Stimulated activated CD4-positive, alpha-beta T cell treated with anti-CD3 and anti-CD28 coated beads, Interleukin-15, amount 100 ng/mL, for 24 hours (primary cell): ENCODE data around the gene WLS.
"Not testable (repeated sequence)": the region's sequence is repeated elsewhere in the genome, so short reads cannot be mapped to it uniquely, and the experiment has no call there.

ENCODE experiments used
- DNase-seq: peaks from one replicate; pipeline ENCODE4 v3.0.0-alpha.2; 2020

WLS gene

GRCh38 chr1:68232289-68233148 lies at the start of gene WLS:
TSS of gene WLS (minus strand) at chr1:68232523. CDS start at chr1:68232299, 224 bp downstream.
- DNase-seq, result peak; percentile 9

- no peak for DNase-seq
Observed at GRCh38 chr1:68280286-68280685, 48.0 kb upstream of the WLS start.

GRCh38 chr1:68279846-68280245 lies 47.5 kb upstream of the WLS start:
- no peak for DNase-seq

- no peak for DNase-seq
Observed at GRCh38 chr1:68278221-68278620, 45.9 kb upstream of the WLS start.

GRCh38 chr1:68276448-68276847 lies 44.1 kb upstream of the WLS start:
- no peak for DNase-seq

- no peak for DNase-seq
Observed at GRCh38 chr1:68273530-68273929, 41.2 kb upstream of the WLS start.

GRCh38 chr1:68271596-68271995 lies 39.3 kb upstream of the WLS start:
- no peak for DNase-seq

GRCh38 chr1:68270951-68271350 lies 38.6 kb upstream of the WLS start:
- no peak for DNase-seq

GRCh38 chr1:68269637-68270430 lies 37.5 kb upstream of the WLS start:
- DNase-seq, result no peak

- DNase-seq, result no peak
Observed at GRCh38 chr1:68268896-68269483, 36.7 kb upstream of the WLS start.

GRCh38 chr1:68256824-68257223 lies 24.5 kb upstream of the WLS start:
- DNase-seq, result not testable (repeated sequence)

- DNase-seq, result no peak
Observed at GRCh38 chr1:68255301-68255700, 23.0 kb upstream of the WLS start.

- DNase-seq, result no peak
Observed at GRCh38 chr1:68254667-68255226, 22.4 kb upstream of the WLS start.

GRCh38 chr1:68237040-68237439 lies 4.7 kb upstream of the WLS start:
- DNase-seq, result no peak

- no peak for DNase-seq
Observed at GRCh38 chr1:68234094-68234493, 1.8 kb upstream of the WLS start.

- no peak for DNase-seq
Observed at GRCh38 chr1:68233202-68233601, 879 bp upstream of the WLS start.

GRCh38 chr1:68231627-68232288 lies 565 bp downstream of the WLS start:
- no peak for DNase-seq

- no peak for DNase-seq
Observed at GRCh38 chr1:68230901-68231626, 1.3 kb downstream of the WLS start.

- DNase-seq, result no peak
Observed at GRCh38 chr1:68230484-68230802, 1.9 kb downstream of the WLS start.

GRCh38 chr1:68229650-68230483 lies 2.5 kb downstream of the WLS start:
- DNase-seq, result no peak

- DNase-seq, result no peak
Observed at GRCh38 chr1:68228851-68229250, 3.5 kb downstream of the WLS start.
